ENCODE measurements around the gene HIGD2A. TPM values are rescaled to one million over a fixed set of nuclear protein-coding genes. Genes with fewer than 3 reads are reported as not detected.
"Not testable (repeated sequence)": the region's sequence is repeated elsewhere in the genome, so short reads cannot be mapped to it uniquely, and the experiment has no call there.

The HIGD2A gene
- total and polyA plus RNA-seq, 9 of the 15 experiments (the other 6 are each of a cell fraction or from before 2014, with no cell fraction given) = 94.7 to 264 (median 163) TPM

GRCh38 chr5:176406436-176407052, 18.0 kb downstream of the HIGD2A start (continued):
- TF ChIP-seq ZNF324 (CRISPR knock-in tag; IDR thresholded peaks at IDR 0.05) = no peak
- no peak for TF ChIP-seq MLX (CRISPR knock-in tag; conservative IDR thresholded peaks at IDR 0.05)

- no peaks in the 10 kb centered on the region for H3K27me3 ChIP-seq (ENCODE audit: control insufficient read depth in 2 of 2, insufficient read depth in 2 of 2, low read length in 2 of 2)
- H3K4me2 ChIP-seq (ENCODE audit: insufficient read depth, low read length) = no peak overlapping the region
- H3K9me3 ChIP-seq (replicated peaks; ENCODE audit: control insufficient read depth, insufficient read depth, low read depth, low read length) = no peaks in the 10 kb centered on the region
- peaks cover 39% of the 10 kb centered on the region; the same call in 2 of the 3 replicates for H3K36me3 ChIP-seq (ENCODE audit: control insufficient read depth, insufficient read depth, low read length)
- no peak overlapping the region for H3K27ac ChIP-seq (ENCODE audit: extremely low read depth, low read depth, low read length)
- 0 out of 2 replicates have a peak, but pooled peaks cover 6% of the 10 kb centered on the region for H4K20me1 ChIP-seq (replicated peaks; ENCODE audit: control insufficient read depth, insufficient read depth, low read length)
- in situ Hi-C loops (cut with MboI) = no loop called here
- intact Hi-C loops (cut with micrococcal nuclease) = no loop called here
- no peak for FAIRE-seq
- CTCF ChIA-PET (ENCODE audit: low intra/inter-chr PET ratio) = no interaction called here
- H3K9me1 ChIP-seq (ENCODE audit: control insufficient read depth, insufficient read depth, low read length) = no peaks in the 10 kb centered on the region
- no TSS peak for BruUV-seq (replicated peaks)
- peak in 2 of 4 experiments; percentile 4 to 7 for DNase-seq (ENCODE audit: extremely low read depth in 1 of 4, low spot score in 3 of 4)
- no peak overlapping the region for H3K9ac ChIP-seq (ENCODE audit: insufficient read depth in 1 of 2, low read depth in 2 of 2, low read length in 2 of 2)
- ATAC-seq = no peak
- H3K79me2 ChIP-seq (ENCODE audit: control insufficient read depth, insufficient read depth, low read length) = no peaks in the 10 kb centered on the region
- POLR2A ChIA-PET = interaction anchor here (0.6 to 2.9 kb wide), 4 partner anchors 8 to 240 kb away, joined by 3 to 15 read pairs (median 7); partner anchors contain the start of genes CLTB and TSPAN17
- WGBS (ENCODE audit: insufficient coverage, low coverage, missing lambda C conversion rate) = 77% methylated on average over 5 of the region's 6 CpGs
- peaks cover 0 to 7% of the 10 kb centered on the region in 2 experiments; a peak in 2 of 5 replicates for H3K4me1 ChIP-seq (replicated peaks in 1 of 2; ENCODE audit: control insufficient read depth in 2 of 2, insufficient read depth in 2 of 2, low read length in 2 of 2)
- no peak for TF ChIP-seq ZNF224 (CRISPR knock-in tag; IDR thresholded peaks at IDR 0.05)
- H3K4me3 ChIP-seq = no peak overlapping the region
- no peak overlapping the region for H2AFZ ChIP-seq (ENCODE audit: low read depth, low read length)
Measured at GRCh38 chr5:176407456-176408251, 19.1 kb downstream of the HIGD2A start.

- FAIRE-seq; H2AFZ ChIP-seq (ENCODE audit: low read depth, low read length); H3K79me2 ChIP-seq (ENCODE audit: control insufficient read depth, insufficient read depth, low read length); intact Hi-C loops (cut with micrococcal nuclease); ATAC-seq; H3K4me3 ChIP-seq; H3K4me2 ChIP-seq (ENCODE audit: insufficient read depth, low read length); BruUV-seq (replicated peaks); CTCF ChIA-PET (ENCODE audit: low intra/inter-chr PET ratio); H3K27me3 ChIP-seq (ENCODE audit: control insufficient read depth in 2 of 2, insufficient read depth in 2 of 2, low read length in 2 of 2); H3K9ac ChIP-seq (ENCODE audit: insufficient read depth in 1 of 2, low read depth in 2 of 2, low read length in 2 of 2); in situ Hi-C loops (cut with MboI); H3K27ac ChIP-seq (ENCODE audit: extremely low read depth, low read depth, low read length); H3K9me3 ChIP-seq (replicated peaks; ENCODE audit: control insufficient read depth, insufficient read depth, low read depth, low read length); H3K9me1 ChIP-seq (ENCODE audit: control insufficient read depth, insufficient read depth, low read length); DNase-seq (ENCODE audit: extremely low read depth in 1 of 4, low spot score in 3 of 4); H3K4me1 ChIP-seq (replicated peaks in 1 of 2; ENCODE audit: control insufficient read depth in 2 of 2, insufficient read depth in 2 of 2, low read length in 2 of 2); H4K20me1 ChIP-seq (replicated peaks; ENCODE audit: control insufficient read depth, insufficient read depth, low read length): not testable (repeated sequence)
- WGBS (ENCODE audit: insufficient coverage, low coverage, missing lambda C conversion rate) = 85% methylated on average over 6 of the region's 10 CpGs
- H3K36me3 ChIP-seq (ENCODE audit: control insufficient read depth, insufficient read depth, low read length) = peaks cover 39% of the 10 kb centered on the region; the same call in 2 of the 3 replicates
- POLR2A ChIA-PET = interaction anchor here (0.6 to 2.9 kb wide), 2 partner anchors 15 to 239 kb away, joined by 3 to 15 read pairs; partner anchors contain the start of gene TSPAN17
Measured at GRCh38 chr5:176408252-176408573, 19.7 kb downstream of the HIGD2A start.
